ENCODE data around the gene BCAN.
"Not testable (repeated sequence)": the region's sequence is repeated elsewhere in the genome, so short reads cannot be mapped to it uniquely, and the experiment has no call there.

BCAN gene

GRCh38 chr1:156641761-156642264 is at the start of gene BCAN:
TSS of gene BCAN (plus strand) at chr1:156642117. CDS start at chr1:156646055, 3,938 bp downstream.
- DNase-seq: peak in 1 of 2 donors; percentile 24

- peak; percentile 24 to 30 for DNase-seq
Measured at GRCh38 chr1:156592158-156592909, 49.6 kb upstream of the BCAN start.

DNA sequence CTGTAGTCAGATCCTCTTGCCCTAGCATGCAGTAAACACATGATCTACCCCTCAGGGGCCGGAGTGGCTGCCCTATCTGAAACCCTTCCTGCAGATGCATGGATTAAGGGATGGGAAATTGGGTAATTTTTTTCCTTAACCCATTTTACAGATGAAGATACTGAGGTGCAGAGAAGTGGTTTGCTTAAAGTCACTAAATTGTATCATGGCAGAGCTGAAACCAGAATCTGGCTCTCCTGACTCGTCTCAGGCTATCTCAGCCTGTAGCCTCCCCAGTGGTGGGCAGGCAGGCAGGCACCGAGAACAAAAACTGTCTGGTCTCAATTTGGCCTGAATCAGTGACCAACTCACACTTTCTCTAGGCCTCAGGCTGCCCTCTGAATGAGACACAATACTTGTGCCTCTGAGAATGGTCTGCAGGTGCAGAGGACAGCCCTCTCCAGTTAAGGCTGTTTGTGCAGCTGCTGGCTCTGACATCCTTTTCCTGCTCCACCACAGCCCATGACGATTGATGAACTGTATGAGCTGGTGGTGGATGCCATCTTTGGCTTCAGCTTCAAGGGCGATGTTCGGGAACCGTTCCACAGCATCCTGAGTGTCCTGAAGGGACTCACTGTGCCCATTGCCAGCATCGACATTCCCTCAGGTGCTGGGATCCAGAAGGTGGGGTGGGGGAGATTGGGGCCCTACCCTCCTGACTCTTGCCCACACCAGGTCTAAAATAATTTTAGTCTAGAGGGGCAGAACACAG is 48.8 kb upstream of the BCAN start:
- no peak for DNase-seq

DNA sequence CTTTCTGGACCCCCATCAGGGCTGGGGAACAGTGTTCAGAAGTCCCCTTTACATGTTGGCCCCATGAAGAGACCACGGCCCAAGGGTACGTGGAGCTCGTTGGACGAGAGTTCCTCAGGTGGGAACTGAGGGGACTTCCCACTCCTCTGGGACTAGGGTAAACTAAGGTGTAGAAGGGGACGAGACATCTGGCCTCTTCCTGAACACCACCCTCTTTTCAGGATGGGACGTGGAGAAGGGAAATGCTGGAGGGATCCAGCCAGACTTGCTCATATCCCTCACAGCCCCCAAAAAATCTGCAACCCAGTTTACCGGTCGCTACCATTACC is 48.3 kb upstream of the BCAN start:
- no peak for DNase-seq

DNA sequence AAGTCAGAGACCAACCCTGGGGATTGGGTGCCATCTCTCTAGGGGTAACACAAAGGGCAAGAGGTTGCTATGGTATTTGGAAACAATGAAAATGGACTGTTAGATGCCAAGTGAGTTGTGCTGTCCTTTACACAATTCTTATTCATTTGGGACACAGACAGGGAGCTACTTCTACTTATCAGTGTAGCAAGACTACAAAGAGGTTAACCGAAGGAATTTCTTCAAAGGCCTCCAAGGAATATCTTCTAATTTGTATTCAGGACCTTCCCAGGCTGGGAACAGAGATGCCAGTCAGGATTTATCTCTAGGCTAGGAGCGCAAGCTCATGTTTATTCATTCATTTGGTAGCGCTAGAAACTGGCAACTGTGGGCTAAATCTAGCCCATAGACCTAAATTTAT is 47.7 kb upstream of the BCAN start:
- no peak for DNase-seq

DNA sequence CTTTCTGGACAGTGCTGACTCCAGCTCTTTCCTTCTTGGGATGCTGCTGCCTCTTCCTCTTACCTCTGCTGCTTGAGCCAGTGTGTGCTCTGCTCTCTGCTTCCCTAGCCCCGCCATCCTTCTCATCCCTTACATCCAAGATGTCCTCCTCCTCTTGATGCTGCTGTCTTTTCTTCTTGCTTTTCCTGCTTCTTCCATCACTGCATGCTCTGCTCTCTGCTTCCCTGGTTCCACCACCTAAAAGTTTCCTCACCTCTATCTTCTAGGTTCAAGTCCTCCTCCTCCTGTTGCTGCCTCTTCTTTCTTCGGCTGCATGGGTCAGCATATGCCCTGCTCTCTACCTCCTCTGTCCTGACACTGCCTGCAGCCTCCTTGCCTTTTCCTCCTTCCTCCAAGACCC is 46.9 kb upstream of the BCAN start:
- DNase-seq: no peak

- DNase-seq: no peak
Measured at GRCh38 chr1:156596426-156596825, 45.5 kb upstream of the BCAN start.

DNA sequence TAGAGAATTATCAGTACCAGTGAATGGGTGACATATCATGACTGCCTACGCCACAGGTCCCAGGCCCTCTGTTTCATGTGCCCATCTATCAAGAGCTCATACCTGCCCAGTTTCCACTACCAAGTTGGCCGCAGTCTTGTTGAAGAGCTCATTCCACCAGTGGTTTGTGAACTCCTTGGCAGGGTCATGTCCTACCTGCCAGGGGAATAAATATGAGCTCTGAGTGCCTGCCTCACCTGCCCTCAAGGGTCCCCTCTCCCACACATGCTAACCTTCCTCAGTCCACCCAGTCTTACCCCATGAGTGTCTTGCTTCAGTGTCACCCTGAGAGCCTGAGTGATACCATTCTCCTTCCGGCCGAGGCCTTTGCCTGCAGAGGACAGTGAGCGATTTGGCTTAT is 43.8 kb upstream of the BCAN start:
- DNase-seq: no peak

GRCh38 chr1:156598731-156599432 is 43.0 kb upstream of the BCAN start:
- DNase-seq: no peak

GRCh38 chr1:156599811-156600210 is 42.1 kb upstream of the BCAN start:
- no peak for DNase-seq

- peak in 1 of 2 donors; percentile 26 for DNase-seq
Measured at GRCh38 chr1:156600733-156601121, 41.2 kb upstream of the BCAN start.

GRCh38 chr1:156601122-156601830 is 40.6 kb upstream of the BCAN start, which contains the start of gene GPATCH4:
TSS of gene GPATCH4 (minus strand) at chr1:156601479.
- peak; percentile 80 for DNase-seq

GRCh38 chr1:156601892-156602291 is 40.0 kb upstream of the BCAN start:
- no peak for DNase-seq

- DNase-seq: no peak
Measured at GRCh38 chr1:156602557-156602993, 39.3 kb upstream of the BCAN start.

DNA sequence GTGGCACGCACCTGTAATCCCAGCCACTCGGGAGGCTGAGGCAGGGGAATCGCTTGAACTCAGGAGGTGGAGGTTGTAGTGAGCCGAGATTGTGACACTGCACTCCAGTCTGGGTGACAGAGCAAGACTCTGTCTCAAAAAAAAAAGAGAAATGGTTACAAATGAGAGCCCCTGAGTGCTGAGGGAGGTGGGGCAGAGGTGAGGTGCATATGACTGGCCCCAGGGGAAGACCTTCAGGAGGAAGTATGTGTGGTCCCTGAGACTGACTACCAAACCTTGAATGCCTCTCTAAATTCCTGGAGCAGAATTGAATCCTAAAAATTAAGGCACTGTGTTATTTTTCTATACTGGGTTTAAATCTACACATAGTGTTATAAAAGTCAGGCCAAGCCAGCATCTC is 34.6 kb upstream of the BCAN start:
- not testable (repeated sequence) for DNase-seq

GRCh38 chr1:156608036-156608674 is 33.8 kb upstream of the BCAN start:
- peak; percentile 46 to 65 for DNase-seq

- peak; percentile 61 to 71 for DNase-seq
Measured at GRCh38 chr1:156608981-156609380, 32.9 kb upstream of the BCAN start.

DNA sequence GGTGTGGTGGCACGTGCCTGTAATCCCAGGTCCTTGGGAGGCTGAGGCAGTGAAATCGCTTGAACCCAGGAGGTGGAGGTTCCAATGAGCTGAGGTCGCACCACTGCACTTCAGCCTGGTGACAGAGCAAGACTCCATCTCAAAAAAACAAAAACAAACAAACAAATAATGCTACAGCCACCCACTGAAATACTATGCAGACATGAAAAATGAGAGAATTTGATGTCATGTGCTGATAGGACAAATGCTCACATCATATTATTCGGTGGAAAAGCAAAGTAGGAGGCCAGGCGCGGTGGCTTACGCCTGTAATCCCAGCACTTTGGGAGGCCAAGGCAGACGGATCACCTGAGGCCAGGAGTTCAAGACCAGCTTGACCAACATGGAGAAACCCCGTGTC is 31.8 kb upstream of the BCAN start:
- DNase-seq: not testable (repeated sequence)

DNA sequence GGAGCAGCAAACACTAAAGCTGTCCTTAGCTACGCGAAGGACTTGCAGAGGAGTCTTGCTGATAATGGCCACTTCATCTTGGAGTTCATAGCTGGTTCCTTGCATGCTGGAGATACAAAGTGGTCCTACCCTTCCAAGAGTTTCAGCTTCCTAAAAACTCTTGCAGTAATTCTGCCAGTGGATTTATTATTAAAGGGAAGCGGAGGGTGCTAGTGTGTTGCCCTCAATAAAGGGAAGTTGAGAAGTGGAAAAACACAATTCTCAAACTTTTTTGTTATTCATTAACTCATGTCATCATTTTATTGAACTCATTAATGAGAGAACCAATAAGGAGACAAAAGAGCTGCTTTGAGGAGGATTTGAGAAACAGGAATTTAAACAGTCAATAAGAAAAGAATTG is 29.3 kb upstream of the BCAN start:
- DNase-seq: no peak

GRCh38 chr1:156615946-156616345 is 26.0 kb upstream of the BCAN start:
- no peak for DNase-seq

- DNase-seq: no peak
Measured at GRCh38 chr1:156616463-156616862, 25.5 kb upstream of the BCAN start.

DNA sequence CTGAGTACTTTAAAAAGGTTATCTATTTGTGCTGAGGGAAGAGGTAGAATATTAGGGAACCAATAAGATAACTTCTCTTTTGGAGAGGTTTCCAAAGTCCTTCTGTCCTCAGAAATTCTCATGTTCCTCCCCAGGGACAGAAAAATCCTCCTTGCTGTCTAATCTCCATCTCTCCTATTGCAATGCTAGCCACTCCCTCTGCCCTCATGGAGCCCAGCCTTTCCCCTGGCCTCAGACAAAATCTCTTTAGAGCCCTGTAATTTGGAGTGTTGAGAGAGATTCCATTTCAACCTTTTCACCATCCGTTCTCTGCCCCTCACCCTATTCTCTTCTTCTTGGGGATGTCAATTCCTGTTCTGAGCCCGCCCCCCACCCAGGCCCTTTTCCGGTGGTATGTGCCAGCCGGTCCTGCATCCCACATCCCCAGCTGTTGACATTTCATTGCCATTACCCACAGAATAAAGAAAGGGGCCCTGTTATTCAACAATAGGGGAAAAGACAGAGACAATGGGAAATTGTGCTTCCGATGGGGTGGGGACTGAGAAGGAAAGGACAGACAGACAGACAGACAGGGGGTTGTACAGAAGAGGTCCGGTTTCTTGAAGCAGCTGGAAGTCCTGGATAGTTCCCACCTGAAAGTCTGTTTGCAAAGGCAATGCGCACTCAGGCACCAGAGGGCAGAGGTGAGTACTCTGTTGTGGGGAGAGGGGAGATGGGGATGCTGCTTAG is 22.9 kb upstream of the BCAN start, which contains the start of gene HAPLN2:
HAPLN2 (plus strand) TSS at position 563 of the 729 bp plus-strand sequence. CDS start 4,076 bp downstream, outside the sequence.
- DNase-seq: no peak
